ENCODE data around the gene ACOXL. TPM values are rescaled to one million over a fixed set of nuclear protein-coding genes. Genes with fewer than 3 reads are reported as not detected.

Gene ACOXL
- polyA plus RNA-seq, 3 donors: 0.35 TPM; not detected in 2

GRCh38 chr2:111121028-111121827 is 388.9 kb downstream of the ACOXL start:
- H3K27me3 Mint-ChIP-seq (ENCODE audit: low read depth in 3 of 3): peaks cover 42 to 50% (median 44%) of the 10 kb centered on the region in 3 donors
- Histone ChIP-seq H3K4me2 (replicated peaks; ENCODE audit: extremely low read depth, low read length, poor library complexity, severe bottlenecking) (peak overlapping the region; percentile 97), H4K20me1 (ENCODE audit: insufficient read depth, low read length) (peaks cover 51% of the 10 kb centered on the region), H3K4me1 (ENCODE audit: control insufficient read depth in 1 of 2, insufficient read depth in 2 of 2, low read length in 2 of 2) (peaks cover 60 to 63% of the 10 kb centered on the region in 2 donors), H3K79me2 (ENCODE audit: insufficient read depth, low read length) (peaks cover 38% of the 10 kb centered on the region), H3K9me3 (replicated peaks in 1 of 2; ENCODE audit: control insufficient read depth in 1 of 2, insufficient read depth in 1 of 2, low read length in 2 of 2) (no peaks in the 10 kb centered on the region), H3K36me3 (replicated peaks in 1 of 2; ENCODE audit: control insufficient read depth in 1 of 2, insufficient read depth in 2 of 2, low read length in 2 of 2) (peaks cover 24 to 27% of the 10 kb centered on the region in 2 donors), H3K27ac (ENCODE audit: low read depth in 1 of 2, low read length in 2 of 2) (peak overlapping the region; percentile 85 to 90), H3K4me3 (replicated peaks in 1 of 3; ENCODE audit: low read depth in 2 of 3, low read length in 3 of 3) (peak overlapping the region; percentile 89 to 98 (median 97)), H3K27me3 (ENCODE audit: control insufficient read depth in 2 of 2, insufficient read depth in 2 of 2, low read length in 2 of 2) (peaks cover 25 to 43% of the 10 kb centered on the region in 2 donors), H3K9ac (ENCODE audit: insufficient read depth, low read length, poor library complexity, severe bottlenecking) (peak overlapping the region; percentile 80), H2AFZ (ENCODE audit: insufficient read depth, low read depth, low read length, poor library complexity, severe bottlenecking) (peak overlapping the region; percentile 59)
- H3K9me3 Mint-ChIP-seq: peaks cover 0 to 27% (median 7%) of the 10 kb centered on the region in 7 donors
- H3K27ac Mint-ChIP-seq: peak overlapping the region; percentile 88 to 94 (median 93)
- peaks cover 35 to 45% of the 10 kb centered on the region in 2 donors for H3K36me3 Mint-ChIP-seq
- no peak for TF ChIP-seq CTCF (IDR thresholded peaks at IDR 0.05)
- under 1% methylated on average over 80 of the region's 80 CpGs for WGBS (ENCODE audit: insufficient coverage)
- H3K4me1 Mint-ChIP-seq: peaks cover 53% of the 10 kb centered on the region
- intact Hi-C loops (cut with micrococcal nuclease): loop anchor here in 1 of 2 donors (5.0 to 10.0 kb wide), 2 partner anchors 129 to 306 kb away; no protein-coding TSS in a partner anchor
- peak; percentile 54 to 72 (median 58) for DNase-seq
- peak overlapping the region; percentile 95 to 98 for H3K4me3 Mint-ChIP-seq

- Histone ChIP-seq H3K4me2 (replicated peaks; ENCODE audit: extremely low read depth, low read length, poor library complexity, severe bottlenecking) (peak overlapping the region; percentile 97), H3K27me3 (ENCODE audit: control insufficient read depth in 2 of 2, insufficient read depth in 2 of 2, low read length in 2 of 2) (peaks cover 17 to 35% of the 10 kb centered on the region in 2 donors), H3K9ac (ENCODE audit: insufficient read depth, low read length, poor library complexity, severe bottlenecking) (peak overlapping the region; percentile 80), H3K4me3 (replicated peaks in 1 of 3; ENCODE audit: low read depth in 2 of 3, low read length in 3 of 3) (peak overlapping the region; percentile 89 to 98 (median 97)), H3K4me1 (ENCODE audit: control insufficient read depth in 1 of 2, insufficient read depth in 2 of 2, low read length in 2 of 2) (peaks cover 55 to 59% of the 10 kb centered on the region in 2 donors), H3K79me2 (ENCODE audit: insufficient read depth, low read length) (peaks cover 38% of the 10 kb centered on the region), H4K20me1 (ENCODE audit: insufficient read depth, low read length) (peaks cover 59% of the 10 kb centered on the region), H3K27ac (ENCODE audit: low read depth in 1 of 2, low read length in 2 of 2) (peak overlapping the region; percentile 85 to 90), H3K9me3 (replicated peaks in 1 of 2; ENCODE audit: control insufficient read depth in 1 of 2, insufficient read depth in 1 of 2, low read length in 2 of 2) (no peaks in the 10 kb centered on the region), H3K36me3 (replicated peaks in 1 of 2; ENCODE audit: control insufficient read depth in 1 of 2, insufficient read depth in 2 of 2, low read length in 2 of 2) (peaks cover 29 to 35% of the 10 kb centered on the region in 2 donors), H2AFZ (ENCODE audit: insufficient read depth, low read depth, low read length, poor library complexity, severe bottlenecking) (peak overlapping the region; percentile 59)
- H3K36me3 Mint-ChIP-seq: peaks cover 39 to 49% of the 10 kb centered on the region in 2 donors
- H3K9me3 Mint-ChIP-seq: peaks cover 0 to 24% (median 3%) of the 10 kb centered on the region in 7 donors
- peaks cover 34 to 42% (median 36%) of the 10 kb centered on the region in 3 donors for H3K27me3 Mint-ChIP-seq (ENCODE audit: low read depth in 3 of 3)
- TF ChIP-seq CTCF (IDR thresholded peaks at IDR 0.05): no peak
- DNase-seq: peak; percentile 81 to 85 (median 83)
- 2% methylated on average over 93 of the region's 93 CpGs for WGBS (ENCODE audit: insufficient coverage)
- peak overlapping the region; percentile 95 to 98 for H3K4me3 Mint-ChIP-seq
- H3K27ac Mint-ChIP-seq: peak overlapping the region; percentile 88 to 94 (median 93)
- peaks cover 52% of the 10 kb centered on the region for H3K4me1 Mint-ChIP-seq
- intact Hi-C loops (cut with micrococcal nuclease): loop anchor here in 1 of 2 donors (5.0 to 10.0 kb wide), 2 partner anchors 130 to 307 kb away; no protein-coding TSS in a partner anchor
Observed at GRCh38 chr2:111121828-111122630, 389.7 kb downstream of the ACOXL start.
